ENCODE results near the gene UBASH3B.

- TF ChIP-seq, protein P1, sequence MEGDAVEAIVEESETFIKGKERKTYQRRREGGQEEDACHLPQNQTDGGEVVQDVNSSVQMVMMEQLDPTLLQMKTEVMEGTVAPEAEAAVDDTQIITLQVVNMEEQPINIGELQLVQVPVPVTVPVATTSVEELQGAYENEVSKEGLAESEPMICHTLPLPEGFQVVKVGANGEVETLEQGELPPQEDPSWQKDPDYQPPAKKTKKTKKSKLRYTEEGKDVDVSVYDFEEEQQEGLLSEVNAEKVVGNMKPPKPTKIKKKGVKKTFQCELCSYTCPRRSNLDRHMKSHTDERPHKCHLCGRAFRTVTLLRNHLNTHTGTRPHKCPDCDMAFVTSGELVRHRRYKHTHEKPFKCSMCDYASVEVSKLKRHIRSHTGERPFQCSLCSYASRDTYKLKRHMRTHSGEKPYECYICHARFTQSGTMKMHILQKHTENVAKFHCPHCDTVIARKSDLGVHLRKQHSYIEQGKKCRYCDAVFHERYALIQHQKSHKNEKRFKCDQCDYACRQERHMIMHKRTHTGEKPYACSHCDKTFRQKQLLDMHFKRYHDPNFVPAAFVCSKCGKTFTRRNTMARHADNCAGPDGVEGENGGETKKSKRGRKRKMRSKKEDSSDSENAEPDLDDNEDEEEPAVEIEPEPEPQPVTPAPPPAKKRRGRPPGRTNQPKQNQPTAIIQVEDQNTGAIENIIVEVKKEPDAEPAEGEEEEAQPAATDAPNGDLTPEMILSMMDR (IDR thresholded peaks at IDR 0.05), result no peak
- TF ChIP-seq ZFX (IDR thresholded peaks at IDR 0.05; ENCODE audit: borderline replicate concordance), result no peak
These were observed 1.5 kb upstream of the UBASH3B start for GRCh38 chr11:122653916-122654585.
